Astrocyte of the hippocampus (primary cell): ENCODE data around the gene NCOA1.
A peak's percentile ranks its signal among the peaks of the same experiment; 100 is the strongest.

ENCODE experiments used
- DNase-seq: peaks from one replicate; pipeline ENCODE4 v3.0.0; 2011; ENCODE audit warnings: low read depth, low spot score

The NCOA1 gene

DNA sequence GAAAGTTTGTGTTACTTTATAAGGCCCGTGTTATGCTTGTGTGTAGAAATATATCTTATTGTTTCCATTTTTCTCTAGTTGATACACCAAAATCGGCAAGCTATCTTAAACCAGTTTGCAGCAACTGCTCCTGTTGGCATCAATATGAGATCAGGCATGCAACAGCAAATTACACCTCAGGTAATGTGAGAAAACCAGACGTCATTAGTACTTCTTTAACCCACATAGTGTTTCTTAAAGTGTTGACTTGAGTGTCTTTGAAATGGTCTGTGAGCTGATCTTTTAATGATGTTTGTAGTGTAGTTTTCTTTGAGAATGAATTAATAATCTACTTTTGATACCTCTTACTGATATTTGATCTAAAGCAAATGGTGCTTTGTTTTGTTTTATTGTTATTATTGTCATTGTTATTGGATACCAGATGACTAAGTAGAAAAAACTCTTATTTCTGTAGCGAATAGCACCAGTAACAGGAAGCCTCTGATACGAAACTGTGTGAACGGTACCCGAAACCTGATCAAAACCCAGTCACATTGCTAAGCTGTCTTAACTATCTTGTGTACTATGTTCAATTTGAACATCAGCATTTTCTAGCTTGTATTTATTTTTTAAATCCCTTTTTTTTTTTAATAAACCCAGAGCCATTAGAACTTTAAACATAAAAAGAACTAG is 248.4 kb downstream of the NCOA1 start:
- no peak for DNase-seq

DNA sequence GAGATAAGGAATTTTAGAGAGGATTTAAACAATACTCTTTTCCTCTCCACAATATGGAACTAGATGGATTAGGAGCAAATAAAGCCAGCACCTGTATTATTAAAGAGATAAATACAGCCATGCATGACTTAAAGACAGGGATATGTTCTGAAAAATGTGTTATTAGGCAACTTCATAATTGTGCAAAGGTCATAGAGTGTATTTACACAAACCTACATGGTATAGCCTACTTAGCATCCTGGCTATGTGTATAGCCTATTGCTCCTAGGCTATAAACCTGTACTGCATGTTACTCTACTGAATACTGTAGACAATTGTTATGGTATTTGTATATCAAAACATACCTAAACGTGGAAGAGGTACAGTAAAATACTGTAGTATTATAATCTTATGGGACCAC is 249.1 kb downstream of the NCOA1 start:
- DNase-seq = no peak

- no peak for DNase-seq
These were observed 251.7 kb downstream of the NCOA1 start for GRCh38 chr2:24742730-24743129.

- no peak for DNase-seq
These were observed 252.9 kb downstream of the NCOA1 start for GRCh38 chr2:24743924-24744323.

- DNase-seq = no peak
These were observed 253.3 kb downstream of the NCOA1 start for GRCh38 chr2:24744356-24744755.

DNA sequence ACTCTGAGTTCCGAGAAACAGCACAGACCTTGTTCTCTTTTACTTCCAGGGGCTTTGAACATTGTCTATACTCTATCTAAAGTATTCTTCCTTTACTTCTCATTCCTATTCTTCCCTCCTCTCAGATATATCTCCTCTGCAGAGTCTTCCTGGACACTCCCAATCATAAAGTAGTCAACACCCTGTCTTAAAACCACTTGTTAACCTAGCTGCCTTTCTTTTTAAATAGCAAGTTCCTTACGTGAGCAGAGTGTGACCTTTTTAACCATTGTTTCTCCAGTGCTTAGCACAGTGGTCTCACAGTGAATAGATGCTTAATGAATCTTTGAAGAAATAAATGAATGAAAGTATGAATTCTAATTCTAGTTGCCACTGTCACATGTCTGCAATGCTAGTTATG is 254.8 kb downstream of the NCOA1 start:
- no peak for DNase-seq

- DNase-seq = no peak
These were observed 256.2 kb downstream of the NCOA1 start for GRCh38 chr2:24747299-24747698.

DNA sequence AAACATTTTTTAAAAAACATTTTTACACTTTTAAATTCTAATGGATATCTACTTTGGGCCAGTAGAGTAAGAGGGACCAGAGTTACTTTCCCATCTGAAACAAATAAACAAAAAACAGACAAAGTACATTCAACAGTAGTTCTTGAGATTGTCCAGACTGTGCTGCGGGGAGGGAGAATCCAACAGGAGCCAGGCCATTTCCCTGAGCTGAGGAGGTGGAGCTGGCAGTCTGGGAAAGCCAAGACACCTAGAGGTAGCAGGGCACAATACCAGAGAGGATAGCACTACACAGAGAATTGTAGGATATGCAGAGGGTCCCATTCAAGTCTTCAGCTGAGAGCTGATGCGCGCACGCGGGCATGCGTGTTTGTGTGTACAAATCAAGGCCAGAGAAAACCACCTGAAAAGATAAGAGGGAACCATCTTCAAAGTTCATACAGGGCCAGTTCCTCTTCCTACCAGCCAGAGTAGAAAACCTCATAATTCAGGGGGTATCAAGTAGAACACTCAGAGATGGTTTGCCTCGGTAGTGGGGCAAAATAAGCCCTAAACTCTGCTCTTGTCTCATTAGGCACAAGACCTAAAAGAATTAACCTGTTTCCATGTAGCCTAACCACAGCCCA is 258.1 kb downstream of the NCOA1 start:
- DNase-seq = no peak

DNA sequence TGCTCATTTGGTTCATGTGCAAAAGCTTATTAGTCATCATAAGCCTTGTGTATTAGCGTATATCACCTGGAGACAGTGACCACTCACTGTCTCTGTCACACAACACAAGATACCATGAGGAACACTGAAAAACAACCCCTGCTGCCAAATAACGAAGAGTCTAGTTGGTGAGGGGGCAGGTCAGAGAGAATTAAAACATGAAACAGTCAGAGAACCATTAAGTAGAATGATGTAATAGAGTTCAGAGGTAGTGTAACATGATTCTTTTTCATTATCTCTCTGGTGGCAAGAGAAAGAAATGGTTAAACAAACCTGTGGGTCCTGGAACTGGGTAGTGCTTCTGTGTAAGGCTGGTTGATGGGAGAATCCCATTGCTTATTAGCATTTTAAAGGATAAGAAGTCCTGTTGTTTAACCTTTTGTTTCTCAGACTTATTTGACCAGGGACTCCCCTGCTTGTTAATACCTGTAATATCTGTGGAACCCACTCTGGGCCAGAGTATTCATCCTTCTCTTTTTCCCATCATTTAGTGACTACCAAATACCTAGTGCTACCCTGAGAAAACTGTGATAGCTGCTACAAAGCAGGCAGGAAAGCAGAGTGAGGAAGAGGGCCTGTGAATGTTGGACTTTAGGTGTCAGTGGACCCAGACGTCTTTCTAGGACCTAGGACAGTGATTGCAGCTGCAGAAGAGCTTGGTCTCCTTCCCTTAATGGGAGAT is 264.1 kb downstream of the NCOA1 start:
- DNase-seq = no peak

GRCh38 chr2:24756789-24757188 is 265.7 kb downstream of the NCOA1 start:
- no peak for DNase-seq

DNA sequence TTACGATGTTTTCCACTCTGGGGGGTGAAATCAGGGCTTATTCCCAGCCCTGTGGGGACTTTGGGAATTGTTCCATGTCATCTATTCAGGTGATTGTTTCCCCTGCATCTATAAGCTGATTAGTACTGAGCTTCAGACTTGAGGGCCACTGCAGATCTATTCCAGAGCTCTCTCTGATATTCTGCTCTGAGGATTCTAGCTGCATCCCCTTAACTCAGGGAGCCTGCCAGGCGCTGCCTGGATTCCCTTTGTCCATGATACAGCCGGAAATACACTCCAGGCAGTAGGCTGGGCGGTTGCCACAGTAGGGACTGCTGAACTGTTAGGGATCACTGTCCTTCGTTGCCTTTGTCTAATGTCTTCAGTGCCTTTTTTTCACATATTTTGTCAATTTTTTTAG is 270.8 kb downstream of the NCOA1 start:
- DNase-seq = no peak

- DNase-seq = no peak
These were observed 271.5 kb downstream of the NCOA1 start for GRCh38 chr2:24762518-24762917.

DNA sequence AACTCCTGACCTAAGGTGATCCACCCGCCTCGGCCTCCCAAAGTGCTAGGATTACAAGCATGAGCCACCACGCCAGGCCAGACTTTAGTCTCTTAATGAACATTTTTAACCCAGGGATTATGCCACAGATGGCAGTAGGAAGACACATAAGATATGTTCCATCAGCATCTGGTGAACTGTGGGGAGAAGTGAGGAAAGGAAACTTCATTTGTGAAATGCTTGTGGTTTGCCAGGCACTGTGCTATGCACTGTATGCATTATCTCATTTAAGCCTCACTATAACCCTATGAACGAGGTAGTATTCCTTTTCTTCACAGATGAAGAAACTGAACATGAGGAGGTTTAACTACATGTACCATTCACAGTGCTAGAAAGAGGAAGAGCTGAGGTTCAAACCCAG is 272.8 kb downstream of the NCOA1 start:
- DNase-seq = no peak

DNA sequence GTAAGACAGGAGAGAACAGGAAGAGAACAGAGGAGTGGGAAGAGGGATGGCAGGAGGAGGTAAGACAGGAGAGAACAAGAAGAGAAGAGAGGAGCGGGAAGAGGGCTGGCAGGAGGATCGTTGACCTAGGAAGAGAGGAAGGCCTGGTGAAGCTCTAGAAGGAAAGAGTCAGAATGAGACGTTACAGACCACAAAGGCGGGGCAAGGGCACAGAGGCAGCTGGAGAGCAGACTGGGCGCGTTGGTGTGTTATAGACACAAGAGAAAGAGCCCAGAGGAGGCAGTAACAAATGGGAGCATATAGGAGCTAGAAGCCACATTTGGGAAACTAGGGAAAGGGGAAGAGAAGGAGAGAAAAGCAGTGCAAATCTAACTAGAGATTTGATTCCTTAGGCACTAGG is 275.6 kb downstream of the NCOA1 start:
- no peak for DNase-seq

DNA sequence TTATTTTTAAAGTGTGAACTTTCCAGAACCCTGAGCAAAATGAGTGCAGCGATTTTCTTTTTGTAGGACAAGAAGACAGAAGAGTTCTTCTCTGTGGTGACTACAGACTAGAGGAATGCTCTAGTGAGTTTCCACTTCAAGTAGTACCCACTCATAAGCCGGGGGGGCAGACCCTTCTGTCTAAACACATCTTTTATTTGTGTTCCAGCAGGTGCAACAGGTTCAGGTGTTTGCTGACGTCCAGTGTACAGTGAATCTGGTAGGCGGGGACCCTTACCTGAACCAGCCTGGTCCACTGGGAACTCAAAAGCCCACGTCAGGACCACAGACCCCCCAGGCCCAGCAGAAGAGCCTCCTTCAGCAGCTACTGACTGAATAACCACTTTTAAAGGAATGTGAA is 277.0 kb downstream of the NCOA1 start:
- no peak for DNase-seq

- no peak for DNase-seq
These were observed 277.5 kb downstream of the NCOA1 start for GRCh38 chr2:24768601-24769000.

DNA sequence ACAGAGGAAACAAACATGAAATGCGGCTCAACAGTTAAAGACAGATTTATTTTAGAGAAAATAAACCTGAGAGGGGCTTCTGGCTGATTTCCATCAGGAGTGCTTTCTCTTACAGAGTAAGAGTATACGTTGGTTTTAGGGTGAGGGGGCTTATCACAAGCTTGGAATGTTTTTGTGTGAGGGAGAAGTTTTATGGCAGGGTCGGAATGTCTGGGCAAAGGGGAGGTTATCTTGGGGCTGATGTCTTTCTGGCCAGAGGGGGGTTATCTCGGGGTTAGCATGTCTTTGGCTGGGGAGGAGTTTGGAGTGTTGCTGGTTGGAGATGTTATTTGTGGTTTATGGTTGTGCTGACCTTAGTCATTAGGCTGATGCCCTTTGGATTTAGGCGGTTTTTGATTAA is 280.0 kb downstream of the NCOA1 start:
- DNase-seq = no peak

DNA sequence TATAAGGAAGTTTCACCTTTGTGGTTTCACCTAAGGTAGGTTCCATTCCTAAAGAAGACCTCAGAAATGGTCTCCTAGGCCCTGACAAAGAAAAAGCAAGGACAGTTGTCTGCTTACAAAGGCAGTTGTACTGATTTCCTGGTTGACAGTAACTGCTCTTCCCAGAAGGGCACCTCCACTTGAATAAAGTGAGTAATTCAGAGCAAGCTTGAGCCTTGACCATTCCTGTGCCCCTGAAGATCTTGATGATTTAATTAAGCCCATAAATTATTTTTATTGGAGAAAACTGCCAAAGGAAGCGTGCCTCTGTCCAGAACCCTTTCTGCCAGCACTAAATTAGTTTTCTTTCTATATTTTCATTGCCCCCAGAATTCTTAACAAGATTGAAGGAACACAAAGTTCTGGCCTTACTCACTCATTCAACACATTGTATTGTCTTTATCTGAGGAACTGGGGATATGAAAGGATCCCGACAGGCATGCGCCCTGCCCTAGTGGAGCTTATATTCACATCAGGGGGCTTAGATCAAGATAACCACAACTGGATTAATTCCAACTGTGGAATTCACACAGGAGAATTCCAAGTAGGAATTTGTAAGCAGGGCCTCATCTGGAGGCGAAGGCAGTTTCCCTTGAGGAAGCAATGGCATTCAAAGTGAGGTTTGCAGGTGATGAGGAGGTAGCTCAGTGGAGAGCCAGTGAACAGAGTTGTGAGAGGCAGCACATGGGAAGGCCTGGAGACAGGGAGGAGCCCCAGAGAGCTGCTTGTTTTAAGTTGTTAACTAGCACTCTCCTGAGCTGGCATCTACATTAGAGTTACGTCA is 280.9 kb downstream of the NCOA1 start:
- DNase-seq = peak; percentile 86

- no peak for DNase-seq
These were observed 283.3 kb downstream of the NCOA1 start for GRCh38 chr2:24774373-24774772.

DNA sequence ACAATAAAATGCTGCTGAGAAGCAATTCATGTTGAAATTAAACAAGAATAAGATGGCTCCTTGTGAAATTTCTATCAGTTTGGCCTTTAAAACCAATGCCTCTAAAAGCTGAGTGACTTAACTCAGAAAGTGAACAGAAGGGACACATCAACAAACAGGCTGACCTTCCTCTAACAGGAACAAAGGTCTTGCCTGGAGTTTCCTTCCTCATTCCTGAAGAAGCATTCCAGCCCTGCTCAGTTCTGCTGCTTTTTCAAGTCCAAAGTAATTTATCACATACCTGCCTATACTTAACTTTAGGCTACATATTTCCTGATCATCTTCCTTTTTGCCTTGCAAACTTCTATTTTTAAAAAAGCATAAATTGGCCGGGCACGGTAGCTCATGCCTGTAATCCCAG is 288.1 kb downstream of the NCOA1 start:
- DNase-seq = no peak

GRCh38 chr2:24783641-24784040 is 292.6 kb downstream of the NCOA1 start:
- DNase-seq = no peak

GRCh38 chr2:24785671-24786321 is 294.7 kb downstream of the NCOA1 start:
- DNase-seq = no peak
